Caki2 (cell line): Measurements from ENCODE around the gene PLPP2. TPM values are rescaled to one million over a fixed set of nuclear protein-coding genes. Genes with fewer than 3 reads are reported as not detected.

ENCODE experiments used
- DNase-seq: peaks from one replicate; pipeline ENCODE4 v3.0.0-alpha.2; 2015; ENCODE audit warnings: low read depth
- in situ Hi-C: cut with HindIII; loops from 2 replicates; pipeline ENCODE4 v1.10.0; 2016; ENCODE audit warnings: low sequenced_read_pairs, low pct_unique_long_range_greater_than_20kb, mixed read lengths
- total RNA-seq: library from RNA; depleted of rRNA; stranded (reverse); fragments of >200 nt; shearing (Covaris generic); gene quantifications from 2 replicates; pipeline ENCODE4 v1.2.3, GENCODE V29; 2014; ENCODE audit warnings: low replicate concordance

The PLPP2 gene
- total RNA-seq, 1 experiment from 2014 or later = 128 TPM

- DNase-seq = no peak
- in situ Hi-C loops = no loop called here
Measured at GRCh38 chr19:296476-297225, 5.4 kb upstream of the PLPP2 start.

- in situ Hi-C loops = no loop called here
Measured at GRCh38 chr19:295687-296370, 4.6 kb upstream of the PLPP2 start.

GRCh38 chr19:294946-295686, 3.9 kb upstream of the PLPP2 start:
- in situ Hi-C loops = no loop called here
- DNase-seq = no peak

More at GRCh38 chr19:295687-296370, 4.6 kb upstream of the PLPP2 start:
- DNase-seq = no peak

- DNase-seq = no peak
- in situ Hi-C loops = no loop called here
Measured at GRCh38 chr19:294341-294945, 3.2 kb upstream of the PLPP2 start.

GRCh38 chr19:293436-294110, 2.4 kb upstream of the PLPP2 start:
- no peak for DNase-seq
- in situ Hi-C loops = no loop called here

GRCh38 chr19:292951-293350, 1.7 kb upstream of the PLPP2 start:
- no peak for DNase-seq
- in situ Hi-C loops = no loop called here

GRCh38 chr19:292281-292884, 1.2 kb upstream of the PLPP2 start:
- no peak for DNase-seq
- in situ Hi-C loops = no loop called here

GRCh38 chr19:291561-292280, 518 bp upstream of the PLPP2 start:
- DNase-seq = no peak
- in situ Hi-C loops = no loop called here

- DNase-seq = peak; percentile 67
- in situ Hi-C loops = no loop called here
Measured at GRCh38 chr19:290372-291005, 714 bp downstream of the PLPP2 start.

- DNase-seq = peak; percentile 80
- in situ Hi-C loops = no loop called here
Measured at GRCh38 chr19:289651-290371, 1.4 kb downstream of the PLPP2 start.

- DNase-seq = no peak
- in situ Hi-C loops = no loop called here
Measured at GRCh38 chr19:288911-289310, 2.3 kb downstream of the PLPP2 start.

GRCh38 chr19:287381-287871, 3.8 kb downstream of the PLPP2 start:
- in situ Hi-C loops = no loop called here
- DNase-seq = no peak

- DNase-seq = no peak
- in situ Hi-C loops = no loop called here
Measured at GRCh38 chr19:283395-283794, 7.8 kb downstream of the PLPP2 start.

GRCh38 chr19:282501-282900, 8.7 kb downstream of the PLPP2 start:
- no peak for DNase-seq
- in situ Hi-C loops = no loop called here

GRCh38 chr19:281992-282391, 9.2 kb downstream of the PLPP2 start:
- in situ Hi-C loops = no loop called here
- DNase-seq = no peak

GRCh38 chr19:281156-281853, 9.9 kb downstream of the PLPP2 start:
- in situ Hi-C loops = no loop called here
- no peak for DNase-seq
